Measurements from ENCODE around the gene NRN1L. TPM values are rescaled to one million over a fixed set of nuclear protein-coding genes. Genes with fewer than 3 reads are reported as not detected.
"Not testable (repeated sequence)": the region's sequence is repeated elsewhere in the genome, so short reads cannot be mapped to it uniquely, and the experiment has no call there.

NRN1L gene
- total and polyA plus RNA-seq, 12 donors: 0.72 to 28.2 (median 1.3) TPM; not detected in 2

- Histone ChIP-seq H3K27ac (no peak overlapping the region), H3K4me3 (no peak overlapping the region), H3K4me1 (replicated peaks in 1 of 2) (peaks cover 9 to 15% of the 10 kb centered on the region in 2 donors), H3K27me3 (no peaks in the 10 kb centered on the region), H3K9me3 (replicated peaks in 1 of 3) (no peaks in the 10 kb centered on the region), H3K36me3 (replicated peaks in 1 of 2) (peaks cover 0 to 17% of the 10 kb centered on the region in 2 donors)
- WGBS, 4 donors: 76 to 85% (median 79%) methylated on average over 7 of the region's 7 CpGs
- TF ChIP-seq POLR2A (IDR thresholded peaks at IDR 0.05) (no peak), CTCF (IDR thresholded peaks at IDR 0.05) (no peak)
- no peak for DNase-seq
- intact Hi-C loops (cut with DNase I): no loop called here
Observed at GRCh38 chr16:67914758-67915495, 30.2 kb downstream of the NRN1L start.

GRCh38 chr16:67915496-67915769, 30.7 kb downstream of the NRN1L start:
- H3K36me3 ChIP-seq (replicated peaks in 1 of 2): peaks cover 0 to 14% of the 10 kb centered on the region in 2 donors
- H3K4me3 ChIP-seq; DNase-seq; H3K27ac ChIP-seq; H3K9me3 ChIP-seq (replicated peaks in 1 of 3); intact Hi-C loops (cut with DNase I); H3K27me3 ChIP-seq: not testable (repeated sequence)
- peaks cover 9 to 15% of the 10 kb centered on the region in 2 donors for H3K4me1 ChIP-seq (replicated peaks in 1 of 2)
- WGBS, 4 donors: 80 to 100% (median 92%) methylated on average over 1 to 2 of the region's 2 CpGs; no CpG with 5 or more reads in 1 of the 4 donors

GRCh38 chr16:67915831-67916723, 31.4 kb downstream of the NRN1L start:
- Histone ChIP-seq H3K4me1 (replicated peaks in 1 of 2) (peaks cover 9 to 15% of the 10 kb centered on the region in 2 donors), H3K27ac (peak overlapping the region in 2 of 5 donors; percentile 84 to 85), H3K9me3 (replicated peaks in 1 of 3) (no peaks in the 10 kb centered on the region), H3K27me3 (no peaks in the 10 kb centered on the region), H3K36me3 (replicated peaks in 1 of 2) (peaks cover 0 to 10% of the 10 kb centered on the region in 2 donors), H3K4me3 (no peak overlapping the region)
- WGBS, 4 donors: 79 to 87% (median 83%) methylated on average over 5 to 7 of the region's 7 CpGs
- no peak for TF ChIP-seq POLR2A (IDR thresholded peaks at IDR 0.05)
- DNase-seq: no peak
- intact Hi-C loops (cut with DNase I): no loop called here

GRCh38 chr16:67917140-67917851, 32.6 kb downstream of the NRN1L start:
- Histone ChIP-seq H3K27ac (peak overlapping the region in 4 of 5 donors; percentile 33 to 85 (median 78)), H3K4me3 (no peak overlapping the region), H3K4me1 (replicated peaks in 1 of 2) (peaks cover 9 to 15% of the 10 kb centered on the region in 2 donors), H3K9me3 (replicated peaks in 1 of 3) (no peaks in the 10 kb centered on the region), H3K36me3 (replicated peaks in 1 of 2) (no peaks in the 10 kb centered on the region), H3K27me3 (no peaks in the 10 kb centered on the region)
- DNase-seq: peak in 3 of 7 donors; percentile 44 to 55 (median 54)
- intact Hi-C loops (cut with DNase I): no loop called here
- 52 to 71% (median 58%) methylated on average over 4 to 6 of the region's 6 CpGs for WGBS, 4 donors
- TF ChIP-seq CTCF (IDR thresholded peaks at IDR 0.05): no peak

GRCh38 chr16:67917852-67918236, 33.2 kb downstream of the NRN1L start:
- Histone ChIP-seq H3K27me3 (no peaks in the 10 kb centered on the region), H3K27ac (peak overlapping the region in 4 of 5 donors; percentile 33 to 85 (median 78)), H3K4me1 (replicated peaks in 1 of 2) (peaks cover 9 to 15% of the 10 kb centered on the region in 2 donors), H3K4me3 (no peak overlapping the region), H3K9me3 (replicated peaks in 1 of 3) (no peaks in the 10 kb centered on the region), H3K36me3 (replicated peaks in 1 of 2) (no peaks in the 10 kb centered on the region)
- DNase-seq: peak; percentile 72 to 89 (median 85)
- WGBS, 4 donors: 36 to 58% (median 41%) methylated on average over 4 of the region's 4 CpGs
- TF ChIP-seq POLR2A (IDR thresholded peaks at IDR 0.05) (peak in 1 of 2 donors; percentile 47), CTCF (IDR thresholded peaks at IDR 0.05) (no peak)
- intact Hi-C loops (cut with DNase I): no loop called here

Measured in adrenal gland (tissue), 12 donors.